GM18508 (cell line): ENCODE results near the gene POLA2.

Source experiments
- ATAC-seq: cut with Tn5 transposase; IDR thresholded peaks from one replicate; pipeline ENCODE4 v1.9.1; 2021; ENCODE audit warnings: moderate number of reproducible peaks; ENCODE audit not compliant: insufficient read depth, unreplicated experiment

The POLA2 gene

GRCh38 chr11:65304613-65305012, 42.9 kb downstream of the POLA2 start:
- ATAC-seq: no peak

DNA sequence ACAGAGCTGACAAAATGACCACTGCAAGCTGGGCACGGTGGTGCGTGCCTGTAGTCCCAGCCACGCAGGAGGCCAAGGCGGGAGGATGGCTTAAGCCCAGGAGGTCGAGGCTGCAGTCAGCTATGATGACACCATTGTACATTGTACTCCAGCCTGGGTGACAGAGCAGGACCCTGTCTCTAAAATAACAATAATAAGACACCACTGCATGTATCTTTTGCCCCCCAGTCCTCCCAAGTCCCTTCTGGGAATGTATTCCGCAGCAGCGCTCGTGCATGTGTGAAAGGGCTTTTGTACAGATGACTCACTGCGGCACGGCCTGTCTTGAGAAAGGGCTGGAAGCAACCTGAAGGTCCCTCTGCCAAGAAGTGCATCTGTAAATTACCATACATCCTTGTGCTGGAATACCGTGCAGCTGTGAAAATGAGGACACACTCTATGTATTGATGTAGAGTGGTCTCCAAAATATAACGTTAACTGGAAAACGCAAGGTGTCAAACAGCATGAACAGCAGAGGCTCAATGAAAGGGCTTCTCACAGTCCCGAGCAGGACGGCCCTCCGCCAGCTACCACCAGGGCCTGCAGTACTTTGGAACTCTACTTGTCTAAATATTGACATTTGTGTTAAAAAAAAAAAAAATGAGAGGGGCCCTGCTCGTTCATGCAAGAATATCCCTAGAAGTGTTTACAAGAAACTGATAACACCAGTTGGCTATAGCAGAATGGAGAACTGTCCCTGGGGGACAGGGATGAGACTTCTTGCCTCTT, 43.9 kb downstream of the POLA2 start:
- no peak for ATAC-seq

- no peak for ATAC-seq
These were observed 45.8 kb downstream of the POLA2 start for GRCh38 chr11:65307298-65308229.

GRCh38 chr11:65308281-65308891, 46.6 kb downstream of the POLA2 start:
- ATAC-seq: no peak

DNA sequence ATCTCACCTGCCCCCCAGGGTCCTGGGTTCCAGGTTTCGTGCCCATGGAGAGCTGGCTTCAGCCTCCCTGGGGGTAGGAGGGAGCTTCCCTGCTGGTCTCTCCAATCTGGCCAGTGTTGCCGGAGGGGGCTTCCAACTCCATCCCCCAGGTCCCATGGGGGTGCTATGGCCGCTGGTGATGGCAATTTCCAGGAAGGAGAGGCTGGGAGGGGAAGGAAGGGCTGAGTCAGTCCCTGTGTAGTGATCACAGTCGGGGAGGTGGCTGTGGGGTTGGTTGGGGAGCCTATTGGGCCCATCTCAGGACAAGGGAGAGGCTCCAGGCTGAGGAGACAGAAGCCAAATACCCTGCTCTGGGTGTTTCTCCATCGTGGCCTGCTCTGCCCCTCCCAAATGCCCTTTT, 47.2 kb downstream of the POLA2 start:
- ATAC-seq: no peak

DNA sequence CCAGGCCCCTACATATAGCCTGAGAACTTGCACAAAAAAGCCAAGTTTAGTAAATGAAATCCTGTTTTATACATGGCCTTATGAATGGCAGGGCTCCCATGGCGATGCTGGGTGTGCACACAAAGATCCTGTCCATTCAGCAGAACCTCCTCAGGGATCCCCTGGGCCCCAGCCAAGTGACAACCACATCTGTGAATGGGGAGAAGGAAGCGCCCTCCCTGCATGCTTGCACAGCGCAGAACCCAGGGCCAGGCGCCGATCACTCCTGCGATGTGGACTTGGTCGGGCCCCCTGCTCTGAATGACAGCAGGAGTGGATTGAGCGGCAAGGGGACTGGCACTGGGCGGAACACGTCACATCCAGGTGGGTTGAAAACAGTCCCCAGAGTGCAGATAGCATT, 48.5 kb downstream of the POLA2 start:
- no peak for ATAC-seq

DNA sequence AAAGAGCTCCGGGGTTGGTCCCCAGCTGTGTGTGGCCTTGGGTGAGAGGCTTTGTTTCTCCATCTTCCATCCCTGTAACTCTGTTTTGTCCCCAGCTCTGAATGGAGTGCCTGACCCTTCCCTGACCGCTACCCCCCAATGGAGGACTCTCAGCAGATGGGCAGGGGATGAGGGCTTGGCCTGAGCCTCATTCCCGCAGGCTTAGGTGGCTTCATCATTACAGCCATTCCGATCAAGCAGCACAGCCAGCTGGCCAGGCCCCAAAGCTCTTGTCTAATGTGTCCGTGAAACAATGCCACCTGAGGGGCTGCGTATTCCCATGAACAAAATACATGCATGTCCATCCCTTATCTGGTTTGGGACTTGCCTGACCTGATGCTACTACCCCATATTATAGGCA, 49.0 kb downstream of the POLA2 start:
- no peak for ATAC-seq

GRCh38 chr11:65311170-65311678, 49.5 kb downstream of the POLA2 start:
- ATAC-seq: no peak

- no peak for ATAC-seq
These were observed 52.9 kb downstream of the POLA2 start, which contains the start of gene CDC42EP2 for GRCh38 chr11:65314501-65315203. TSS of gene CDC42EP2 (plus strand) at chr11:65314866. CDS start at chr11:65320899, 6,033 bp downstream.

- no peak for ATAC-seq
These were observed 53.6 kb downstream of the POLA2 start for GRCh38 chr11:65315204-65315865.

DNA sequence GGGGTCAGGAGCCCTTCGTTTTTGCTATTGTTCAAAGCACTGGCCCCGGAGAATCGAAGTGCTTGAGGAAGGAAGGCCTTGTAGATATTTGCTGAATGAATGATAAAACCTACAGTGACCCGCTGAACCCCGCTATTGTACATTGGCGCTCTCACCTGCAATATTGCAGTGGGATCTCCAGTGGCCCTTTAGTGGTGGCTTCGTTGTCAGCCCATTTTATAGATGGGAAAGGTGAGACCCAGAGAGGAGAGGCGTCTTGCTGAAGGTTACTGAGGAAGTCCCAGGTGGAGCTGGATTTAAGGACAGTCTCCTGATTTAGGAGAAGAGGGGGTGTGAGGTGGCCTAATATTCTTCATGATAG, 54.1 kb downstream of the POLA2 start:
- no peak for ATAC-seq

- no peak for ATAC-seq
These were observed 54.7 kb downstream of the POLA2 start for GRCh38 chr11:65316227-65317024.

DNA sequence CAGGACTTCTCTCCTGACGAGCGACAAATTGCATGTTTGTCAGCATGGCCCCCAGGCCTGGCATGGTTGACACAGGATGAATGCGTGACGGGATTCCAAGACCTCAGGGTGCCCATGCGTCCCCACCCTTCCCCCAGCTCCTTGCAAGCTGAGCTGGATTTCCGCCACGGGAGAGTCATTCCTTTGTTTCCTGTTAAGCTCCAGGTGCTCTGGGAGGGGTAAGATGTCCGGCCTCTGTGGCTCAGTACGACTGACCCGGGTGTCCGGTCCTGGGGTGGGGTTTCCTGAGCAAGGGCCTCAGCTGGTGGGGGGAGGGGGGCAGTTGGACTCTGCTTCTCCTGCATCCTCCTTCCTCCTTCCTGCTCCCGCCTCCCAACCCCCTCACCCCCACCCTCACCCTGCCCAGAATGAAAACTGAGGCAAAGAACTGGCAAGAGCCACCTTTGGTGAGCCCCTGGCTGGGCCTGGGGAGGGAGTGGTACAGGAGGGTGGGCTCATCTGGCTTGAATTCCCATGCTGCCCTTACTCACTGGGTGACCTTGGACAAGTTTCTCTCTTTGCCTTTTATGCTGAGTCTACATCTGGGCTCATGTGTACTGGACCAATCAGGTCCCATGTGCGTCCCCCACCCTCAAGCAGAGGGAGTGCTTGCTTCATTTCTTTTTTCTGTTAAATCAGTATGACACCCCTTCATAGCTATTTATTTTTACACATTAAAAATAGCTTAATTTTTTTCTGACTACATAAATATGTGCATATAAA, 55.4 kb downstream of the POLA2 start:
- ATAC-seq: no peak

DNA sequence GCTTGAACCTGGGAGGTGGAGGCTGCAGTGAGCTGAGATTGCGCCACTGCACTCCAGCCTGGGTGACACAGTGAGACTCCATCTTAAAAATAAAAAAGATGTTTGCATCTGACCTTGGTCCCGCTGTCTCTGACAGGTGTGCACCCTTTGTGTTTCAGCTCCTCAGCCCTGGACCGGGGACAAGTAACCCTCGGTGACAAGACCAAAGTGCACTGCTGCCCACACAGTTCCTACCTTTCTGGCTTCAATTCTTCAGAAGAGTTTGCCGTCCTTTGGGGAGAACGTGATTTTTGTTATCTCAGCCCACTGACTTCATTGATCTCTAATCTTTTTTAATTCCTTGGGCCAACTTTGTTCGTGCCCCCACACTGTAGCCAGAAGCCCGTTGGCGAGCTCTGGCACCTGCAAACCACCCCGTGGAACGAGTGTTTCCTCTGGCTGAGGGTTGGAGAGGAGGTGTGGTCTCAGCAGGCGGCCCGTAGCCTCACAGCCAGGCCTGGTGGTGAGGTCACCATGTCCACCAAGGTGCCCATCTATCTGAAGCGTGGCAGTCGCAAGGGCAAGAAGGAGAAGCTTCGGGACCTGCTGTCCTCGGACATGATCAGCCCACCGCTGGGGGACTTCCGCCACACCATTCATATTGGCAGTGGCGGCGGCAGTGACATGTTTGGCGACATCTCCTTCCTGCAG, 58.8 kb downstream of the POLA2 start:
- ATAC-seq: no peak

DNA sequence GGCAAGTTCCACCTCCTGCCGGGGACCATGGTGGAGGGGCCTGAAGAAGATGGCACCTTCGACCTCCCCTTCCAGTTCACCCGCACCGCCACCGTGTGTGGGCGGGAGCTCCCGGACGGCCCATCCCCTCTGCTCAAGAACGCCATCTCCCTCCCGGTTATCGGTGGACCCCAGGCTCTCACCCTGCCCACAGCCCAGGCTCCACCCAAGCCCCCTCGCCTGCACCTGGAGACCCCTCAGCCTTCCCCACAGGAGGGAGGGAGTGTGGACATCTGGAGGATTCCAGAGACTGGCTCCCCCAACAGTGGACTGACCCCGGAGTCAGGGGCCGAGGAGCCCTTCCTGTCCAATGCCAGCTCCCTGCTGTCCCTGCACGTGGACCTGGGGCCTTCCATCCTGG, 59.3 kb downstream of the POLA2 start:
- ATAC-seq: no peak

DNA sequence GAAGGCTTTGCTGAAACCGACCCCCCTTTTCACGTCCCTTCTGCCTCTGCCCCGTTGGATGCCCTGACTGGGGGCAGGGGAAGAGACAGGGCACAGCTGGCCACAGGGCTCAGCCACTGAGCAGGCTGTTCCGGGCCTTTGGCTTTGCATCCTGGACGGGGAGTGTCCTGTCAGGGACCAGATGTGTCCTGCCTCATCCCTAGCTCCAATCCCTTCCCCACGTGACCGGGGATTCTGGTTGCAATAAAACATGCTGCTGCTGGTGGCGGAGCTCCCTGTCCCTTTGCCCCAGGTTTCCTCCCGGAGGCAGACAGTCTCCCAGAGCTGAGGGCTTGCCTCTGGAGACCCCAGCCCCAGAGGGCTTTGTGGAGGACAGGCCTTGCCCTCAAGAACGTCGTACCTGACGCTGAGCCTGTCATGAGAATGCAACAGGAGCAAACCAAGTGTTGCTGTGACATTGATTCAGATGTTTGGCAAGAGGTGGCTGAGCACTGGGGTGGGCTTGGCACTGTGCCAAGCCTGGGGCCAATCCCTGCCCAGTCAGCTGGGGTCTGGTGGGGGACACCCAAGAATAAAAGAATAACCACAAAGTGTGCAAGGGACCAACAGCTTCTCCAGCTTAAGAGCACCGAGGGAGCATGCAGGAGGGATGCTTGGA, 60.2 kb downstream of the POLA2 start:
- no peak for ATAC-seq

DNA sequence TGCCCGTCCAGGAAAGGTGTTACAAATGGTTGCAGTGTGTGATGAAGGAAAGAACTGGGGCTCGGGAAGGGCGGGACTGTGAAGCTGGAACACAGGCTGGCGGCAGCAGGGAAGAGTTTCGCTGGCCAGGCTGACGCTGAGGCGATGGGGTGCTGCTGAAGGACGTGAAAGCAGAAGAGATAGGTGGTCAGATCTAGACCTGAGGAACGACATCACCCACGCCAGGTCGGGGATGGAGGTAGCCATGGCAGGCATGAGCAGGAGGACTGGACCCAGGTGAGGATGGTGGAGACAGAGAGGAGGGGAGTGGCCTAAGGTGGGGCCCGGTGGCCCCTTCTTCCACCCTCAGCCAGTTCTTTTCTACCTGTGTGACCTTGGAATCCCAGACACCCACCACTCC, 62.1 kb downstream of the POLA2 start:
- ATAC-seq: no peak
